ENCODE measurements around the gene PTH.

DNA sequence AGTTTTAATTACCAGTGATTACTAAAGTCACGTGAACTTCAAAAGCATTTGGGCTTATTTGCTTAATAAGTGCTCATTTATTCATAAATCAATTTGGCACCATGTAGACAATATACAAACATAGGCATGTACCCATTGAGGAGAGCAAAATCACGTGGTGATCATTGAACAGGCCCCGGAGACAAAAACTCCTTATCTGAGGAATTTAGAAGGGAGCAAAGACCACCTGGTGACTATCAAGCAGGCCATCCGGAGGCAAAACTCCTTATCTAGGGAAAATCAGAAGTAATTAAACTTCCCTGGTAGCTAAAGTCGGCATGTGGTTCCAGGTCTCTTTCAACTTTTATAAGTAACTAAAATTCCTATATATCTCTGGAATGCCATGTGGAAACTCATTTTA is 27.0 kb downstream of the PTH start:
- no peak for TF ChIP-seq POLR2AphosphoS5 (IDR thresholded peaks at IDR 0.05)
- no peak for TF ChIP-seq CTCF (IDR thresholded peaks at IDR 0.05)
- no peak for TF ChIP-seq POLR2A (IDR thresholded peaks at IDR 0.05)
